Retina (tissue), 1 donor: ENCODE data around the gene OGDH.
"Not testable (repeated sequence)": the region's sequence is repeated elsewhere in the genome, so short reads cannot be mapped to it uniquely, and the experiment has no call there.

Experiments
- DNase-seq: peaks from one replicate; pipeline ENCODE4 v3.0.0-alpha.2; 2016

OGDH gene

DNA sequence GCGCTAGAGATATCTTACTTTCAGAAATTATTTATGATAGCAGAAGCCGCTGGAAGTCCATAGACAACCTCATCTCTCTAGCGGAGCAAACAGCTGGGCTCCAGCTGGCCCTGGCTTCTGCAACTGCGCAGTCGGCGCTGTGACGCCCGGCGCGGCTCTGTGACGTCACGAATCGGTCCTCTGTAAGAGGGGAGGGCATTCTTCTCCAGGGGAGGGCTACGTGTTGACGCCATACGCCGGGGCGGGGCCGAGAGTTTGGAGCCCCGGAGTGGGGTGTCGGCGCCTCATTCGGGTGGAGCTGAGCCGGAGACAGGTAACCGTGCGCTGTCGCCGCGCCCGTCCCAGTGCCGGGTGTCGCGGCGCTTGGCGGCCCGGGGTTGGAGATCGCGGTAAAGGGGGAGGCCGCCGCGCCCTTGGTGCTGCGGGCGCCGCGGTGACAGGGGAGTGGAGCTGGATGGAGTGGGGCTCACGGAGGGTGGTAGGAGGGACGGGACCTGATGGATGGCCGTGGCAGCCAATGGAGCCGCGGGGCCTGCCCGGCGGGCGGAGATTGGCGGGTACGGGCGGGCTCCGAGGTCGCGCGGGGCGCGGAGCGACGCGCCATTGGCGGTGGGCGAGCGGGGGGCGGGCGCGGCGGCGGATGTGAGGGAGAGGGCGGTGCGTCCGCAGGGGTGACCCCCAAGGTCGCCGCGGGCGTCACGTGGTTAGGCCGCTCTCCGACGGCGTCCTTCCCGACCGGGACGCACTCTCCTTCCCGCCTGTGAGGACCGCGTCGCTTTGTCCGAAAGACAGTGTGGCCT is at the start of gene OGDH:
Gene OGDH, plus strand, starts transcription at position 287 of the 800 bp plus-strand sequence. CDS start 17,717 bp downstream, outside the sequence.
- DNase-seq: peak; percentile 100

DNA sequence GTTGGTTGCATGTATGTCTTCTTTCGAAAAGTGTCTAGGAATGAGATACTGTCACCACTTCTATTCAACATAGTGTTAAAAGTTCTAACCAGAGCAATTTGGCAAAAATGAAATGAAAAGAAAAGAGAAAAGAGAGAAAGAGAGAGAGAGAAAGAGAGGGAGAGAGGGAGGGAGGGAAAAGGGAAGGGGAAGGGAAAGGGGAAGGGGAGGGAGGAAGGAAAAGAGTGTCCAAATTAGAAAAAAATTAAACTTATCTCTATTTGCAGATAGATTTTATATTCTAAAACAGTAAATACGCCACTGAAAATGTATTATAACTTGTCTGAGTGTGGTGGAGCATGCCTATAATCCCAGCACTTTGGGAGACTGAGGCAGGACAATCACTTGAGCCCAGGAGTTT is 48.9 kb upstream of the OGDH start:
- DNase-seq: no peak

DNA sequence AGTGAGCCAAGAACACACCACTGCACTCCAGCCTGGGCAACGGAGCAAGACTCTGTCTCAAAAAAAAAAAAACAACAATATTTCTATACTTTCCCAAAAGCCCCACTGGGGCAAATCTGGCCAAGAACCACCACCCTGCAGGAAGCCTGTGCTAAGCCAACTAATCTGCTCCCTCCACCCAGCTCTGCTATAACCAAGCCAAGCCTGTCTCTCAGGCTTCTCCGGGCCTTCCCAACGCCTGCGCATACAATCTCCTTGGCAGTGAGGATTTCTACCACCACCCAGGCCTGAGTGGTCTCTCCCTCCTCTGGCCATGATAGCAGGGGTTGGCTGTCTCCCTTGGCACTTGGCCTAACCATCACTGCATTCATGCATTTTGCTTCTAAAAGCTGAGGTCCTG is 46.9 kb upstream of the OGDH start:
- no peak for DNase-seq

DNA sequence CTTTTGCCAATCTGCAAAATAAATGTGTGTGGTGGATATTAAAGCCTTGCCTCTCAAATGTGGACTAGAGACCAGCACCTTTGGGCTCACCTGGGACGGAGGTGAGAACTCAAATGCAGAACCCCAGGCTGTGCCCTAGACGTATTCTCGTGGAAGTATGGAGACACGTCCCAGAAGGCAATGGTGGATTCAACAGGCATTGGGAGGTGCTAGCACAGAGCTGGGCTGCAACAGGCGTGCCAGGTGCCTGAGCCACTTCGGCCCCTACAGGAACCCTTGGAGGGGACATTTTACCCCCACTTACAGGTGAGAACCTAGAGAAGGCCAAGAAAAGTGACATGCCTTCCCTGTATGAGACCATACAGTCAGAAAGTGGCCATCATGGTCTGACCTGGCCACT is 44.9 kb upstream of the OGDH start:
- no peak for DNase-seq

DNA sequence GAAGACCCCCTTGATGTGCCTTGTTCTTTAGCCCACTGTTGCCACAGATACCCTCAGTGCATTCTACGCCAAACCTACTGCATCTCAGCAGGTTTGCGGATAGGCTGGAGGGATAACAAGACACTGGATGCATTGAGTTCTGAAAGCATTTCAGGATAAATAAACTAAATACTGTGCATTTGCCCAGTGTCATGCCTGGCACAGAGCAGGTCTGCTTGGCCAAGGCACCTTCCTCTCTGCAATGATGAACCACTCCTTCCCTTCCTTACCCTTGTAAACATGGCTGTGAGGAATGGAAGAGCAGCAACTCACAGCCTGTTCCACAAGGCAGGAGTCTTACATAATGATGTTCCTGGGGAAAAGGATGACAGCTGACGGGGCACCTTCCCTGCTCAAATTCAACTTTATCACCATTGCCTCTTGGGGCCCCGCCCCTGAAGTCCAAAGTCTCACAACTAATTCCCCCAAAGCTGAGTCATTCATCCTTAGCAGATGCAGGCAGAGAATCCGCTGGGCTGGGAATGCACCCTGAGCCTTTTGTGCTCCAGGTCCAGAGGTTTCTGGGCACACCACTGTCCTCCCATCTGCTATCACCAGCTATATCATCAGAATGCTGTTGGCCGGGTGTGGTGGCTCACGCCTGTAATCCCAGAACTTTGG is 44.3 kb upstream of the OGDH start:
- no peak for DNase-seq

GRCh38 chr7:44562622-44562962 is 43.8 kb upstream of the OGDH start:
- DNase-seq: not testable (repeated sequence)

DNA sequence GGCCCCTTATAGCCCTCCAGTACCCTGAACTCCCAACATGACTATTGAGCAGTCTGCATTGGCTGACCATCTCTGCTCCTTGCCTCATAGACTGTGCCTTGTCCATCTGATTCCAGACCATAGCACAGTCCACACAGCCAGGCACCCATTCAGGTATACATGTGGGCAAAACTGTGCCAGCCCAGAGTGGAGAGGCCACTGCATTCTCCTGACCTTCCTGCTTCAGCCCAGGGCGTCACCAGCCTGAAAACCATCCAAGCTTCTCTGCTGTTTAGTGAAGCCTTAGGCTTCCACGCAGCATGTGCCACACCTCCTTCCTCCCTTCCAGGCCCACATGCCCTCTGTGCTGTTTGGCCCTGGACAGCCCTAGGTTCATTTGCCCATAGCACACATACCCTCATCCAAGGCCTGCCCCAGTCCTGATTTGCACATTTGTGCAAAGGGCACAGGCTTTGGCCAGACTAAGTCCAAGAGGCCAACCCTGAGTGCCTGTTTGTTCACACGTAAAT is 43.2 kb upstream of the OGDH start:
- DNase-seq: no peak

GRCh38 chr7:44564606-44565005 is 41.8 kb upstream of the OGDH start:
- no peak for DNase-seq

DNA sequence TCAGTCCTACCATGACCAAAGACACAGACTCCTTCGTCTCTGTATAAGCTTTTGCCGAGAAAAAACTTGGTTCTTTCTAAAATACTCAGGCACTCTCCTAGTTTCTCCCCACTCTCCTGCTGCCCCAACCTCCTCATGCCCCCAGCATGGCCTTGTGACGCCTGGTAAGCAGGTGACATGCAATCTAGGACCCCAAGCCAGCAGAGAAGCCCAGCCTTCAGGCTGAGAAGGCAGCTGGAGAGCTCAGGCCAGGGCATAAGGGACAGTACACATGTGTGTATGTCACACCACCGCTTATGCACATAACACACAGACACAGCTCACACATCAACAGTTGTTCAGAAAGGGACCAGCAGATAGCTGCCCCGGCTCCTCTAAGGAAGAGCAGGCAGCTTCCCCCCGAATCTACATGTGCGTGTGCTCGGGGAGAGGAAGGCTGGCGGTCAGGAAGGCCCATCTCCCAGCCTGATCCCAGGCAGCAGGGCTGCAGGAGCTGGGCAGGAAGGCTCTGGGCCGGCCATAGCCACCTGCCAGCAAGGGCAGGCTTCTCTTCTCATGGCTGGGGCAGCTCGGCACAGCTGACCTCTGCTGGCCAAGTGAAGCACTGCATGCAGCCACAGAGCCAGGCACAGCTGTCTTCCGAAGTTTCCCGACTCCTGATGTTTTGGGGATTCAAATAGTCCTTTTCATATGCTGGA is 41.2 kb upstream of the OGDH start:
- DNase-seq: peak; percentile 69

DNA sequence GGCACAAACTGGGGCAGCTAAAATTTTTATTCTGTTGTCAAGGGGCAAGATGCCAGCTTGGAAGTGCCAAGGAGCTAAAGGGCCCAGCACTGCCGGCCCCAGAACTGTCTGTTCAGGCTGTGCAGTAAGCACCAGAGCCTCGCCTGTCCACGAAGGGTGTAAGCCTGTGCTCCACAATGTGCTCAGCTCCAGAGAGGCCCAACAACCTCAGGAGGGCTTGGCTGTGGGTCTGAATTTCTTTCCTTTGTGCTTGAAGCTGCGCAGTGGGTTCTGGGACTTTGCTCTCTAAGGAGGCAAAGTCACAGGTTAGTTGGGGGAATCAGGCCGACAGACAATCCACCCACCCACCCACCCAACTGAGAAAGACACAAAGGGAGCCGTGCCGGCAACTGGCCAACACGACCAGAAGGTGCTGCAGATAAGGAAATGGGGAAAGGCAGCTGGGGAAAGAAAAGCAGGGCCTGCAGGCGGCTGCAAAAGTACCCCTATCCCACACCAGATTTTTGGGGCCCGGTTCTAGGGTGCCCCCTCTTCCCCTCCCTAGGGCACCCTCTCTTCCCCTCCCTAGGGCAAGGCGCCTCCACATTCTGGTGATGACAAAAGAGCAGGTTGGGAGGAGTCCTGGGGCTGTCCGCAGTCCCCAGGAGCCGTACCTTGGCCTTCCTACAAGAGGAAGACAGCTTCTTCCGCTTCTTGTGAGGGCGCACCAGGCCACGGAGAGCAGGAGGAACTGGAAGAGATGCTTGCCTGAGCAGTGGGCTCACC is 40.5 kb upstream of the OGDH start:
- no peak for DNase-seq

- DNase-seq: no peak
Measured at GRCh38 chr7:44566680-44567079, 39.7 kb upstream of the OGDH start.

DNA sequence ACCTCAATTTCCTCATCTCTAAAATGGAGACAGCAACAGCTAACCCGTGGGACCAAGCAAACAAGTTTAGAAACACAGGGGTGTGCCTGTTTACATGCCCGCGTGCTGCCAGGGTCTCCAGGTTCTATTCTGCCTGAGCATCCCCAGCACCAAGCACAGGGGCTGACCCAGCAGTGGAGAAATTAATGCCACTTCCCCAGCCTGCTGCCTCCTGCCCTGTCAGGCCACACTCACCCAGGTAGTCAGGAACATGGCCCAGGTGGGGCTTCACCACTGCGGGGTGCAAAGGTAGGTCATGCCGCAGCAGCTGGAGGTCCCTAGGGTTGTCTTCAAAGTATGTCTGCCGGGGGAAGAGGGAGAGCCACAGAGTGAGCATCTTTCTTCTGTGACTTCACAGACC is 38.5 kb upstream of the OGDH start:
- DNase-seq: no peak

- DNase-seq: no peak
Measured at GRCh38 chr7:44568771-44569560, 37.5 kb upstream of the OGDH start.

GRCh38 chr7:44569959-44570358 is 36.5 kb upstream of the OGDH start:
- DNase-seq: no peak

DNA sequence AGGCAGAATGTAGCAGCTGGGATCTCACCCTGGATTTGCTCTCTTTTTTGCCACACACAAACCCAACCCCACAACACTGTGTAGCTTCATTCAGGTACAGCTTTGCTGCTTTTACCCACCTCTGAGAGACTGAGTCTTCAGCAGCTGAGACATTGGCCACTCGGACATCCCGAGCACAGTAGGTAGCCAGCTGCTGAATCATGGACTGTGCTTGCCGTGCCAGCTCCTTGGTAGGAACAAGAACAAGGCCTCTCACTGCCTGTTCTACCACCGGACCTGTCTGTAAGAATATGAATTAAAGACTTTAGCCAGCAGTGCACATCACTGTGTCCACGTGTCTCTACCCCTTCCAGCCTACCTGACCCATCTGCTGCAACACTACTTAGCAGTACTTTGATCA is 33.7 kb upstream of the OGDH start:
- DNase-seq: no peak

- DNase-seq: peak; percentile 93
Measured at GRCh38 chr7:44573464-44574286, 32.8 kb upstream of the OGDH start, which contains the start of gene DDX56. Gene DDX56, minus strand, starts transcription at chr7:44573908. Its CDS starts 13 bp downstream, at chr7:44573895.

DNA sequence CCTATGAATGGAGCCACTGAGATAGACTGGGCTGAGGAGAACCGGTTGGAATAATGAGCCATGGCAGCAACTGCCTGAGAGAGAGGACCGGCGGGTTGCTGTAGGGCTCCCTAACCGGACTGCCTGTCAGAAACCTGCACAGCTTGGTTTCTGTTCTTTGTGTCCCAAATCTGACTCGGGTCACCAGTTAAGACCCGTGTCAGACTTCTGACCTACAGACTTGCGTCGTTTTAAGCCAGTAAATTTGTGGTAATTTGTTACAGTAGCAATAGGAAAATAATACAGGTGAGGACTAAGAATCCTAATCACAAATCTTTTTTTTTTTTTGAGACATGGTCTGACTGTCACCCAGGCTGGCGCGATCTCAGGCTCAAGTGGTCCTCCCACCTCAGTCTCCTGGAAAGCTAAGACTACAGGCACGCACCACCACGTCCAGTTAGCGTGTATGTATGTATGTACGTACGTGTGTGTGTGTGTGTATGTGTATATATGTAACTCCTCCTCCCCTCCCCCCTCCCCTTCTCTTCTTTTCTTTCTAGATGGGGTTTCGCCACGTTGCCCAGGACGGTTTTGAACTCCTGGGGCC is 32.0 kb upstream of the OGDH start:
- no peak for DNase-seq

DNA sequence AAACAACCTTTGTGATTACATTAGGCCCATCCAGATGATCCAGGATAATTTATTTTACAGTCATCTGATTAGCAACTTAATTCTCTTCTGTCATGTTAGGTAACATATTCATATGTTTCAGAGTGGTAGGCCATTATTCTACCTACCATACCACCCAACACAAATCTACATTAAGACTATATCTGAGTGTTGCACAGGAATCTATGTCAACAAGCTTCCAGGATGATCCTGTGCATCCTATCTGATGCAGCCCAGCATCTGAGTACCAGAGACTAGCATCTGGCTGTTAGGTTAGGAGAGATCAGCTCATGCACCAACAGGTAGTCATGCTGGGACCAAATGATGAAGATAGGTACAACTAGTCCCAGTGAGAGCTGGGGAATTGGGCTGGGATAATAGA is 31.4 kb upstream of the OGDH start:
- no peak for DNase-seq

GRCh38 chr7:44576228-44576627 is 30.2 kb upstream of the OGDH start:
- DNase-seq: no peak
